ENCODE measurements around the gene CADPS2.

CADPS2 gene

GRCh38 chr7:122416336-122416735, 469.9 kb downstream of the CADPS2 start:
- TF ChIP-seq, protein P1, sequence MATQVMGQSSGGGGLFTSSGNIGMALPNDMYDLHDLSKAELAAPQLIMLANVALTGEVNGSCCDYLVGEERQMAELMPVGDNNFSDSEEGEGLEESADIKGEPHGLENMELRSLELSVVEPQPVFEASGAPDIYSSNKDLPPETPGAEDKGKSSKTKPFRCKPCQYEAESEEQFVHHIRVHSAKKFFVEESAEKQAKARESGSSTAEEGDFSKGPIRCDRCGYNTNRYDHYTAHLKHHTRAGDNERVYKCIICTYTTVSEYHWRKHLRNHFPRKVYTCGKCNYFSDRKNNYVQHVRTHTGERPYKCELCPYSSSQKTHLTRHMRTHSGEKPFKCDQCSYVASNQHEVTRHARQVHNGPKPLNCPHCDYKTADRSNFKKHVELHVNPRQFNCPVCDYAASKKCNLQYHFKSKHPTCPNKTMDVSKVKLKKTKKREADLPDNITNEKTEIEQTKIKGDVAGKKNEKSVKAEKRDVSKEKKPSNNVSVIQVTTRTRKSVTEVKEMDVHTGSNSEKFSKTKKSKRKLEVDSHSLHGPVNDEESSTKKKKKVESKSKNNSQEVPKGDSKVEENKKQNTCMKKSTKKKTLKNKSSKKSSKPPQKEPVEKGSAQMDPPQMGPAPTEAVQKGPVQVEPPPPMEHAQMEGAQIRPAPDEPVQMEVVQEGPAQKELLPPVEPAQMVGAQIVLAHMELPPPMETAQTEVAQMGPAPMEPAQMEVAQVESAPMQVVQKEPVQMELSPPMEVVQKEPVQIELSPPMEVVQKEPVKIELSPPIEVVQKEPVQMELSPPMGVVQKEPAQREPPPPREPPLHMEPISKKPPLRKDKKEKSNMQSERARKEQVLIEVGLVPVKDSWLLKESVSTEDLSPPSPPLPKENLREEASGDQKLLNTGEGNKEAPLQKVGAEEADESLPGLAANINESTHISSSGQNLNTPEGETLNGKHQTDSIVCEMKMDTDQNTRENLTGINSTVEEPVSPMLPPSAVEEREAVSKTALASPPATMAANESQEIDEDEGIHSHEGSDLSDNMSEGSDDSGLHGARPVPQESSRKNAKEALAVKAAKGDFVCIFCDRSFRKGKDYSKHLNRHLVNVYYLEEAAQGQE (IDR thresholded peaks at IDR 0.05; ENCODE audit: insufficient read depth in 1 of 2, low read depth in 2 of 2, low read length in 2 of 2), result no peak
- TF ChIP-seq SIN3A (IDR thresholded peaks at IDR 0.05; ENCODE audit: borderline replicate concordance, insufficient read depth, low read length) (no peak), FOXP2 (optimal IDR thresholded peaks at IDR 0.05; ENCODE audit: borderline replicate concordance, extremely low read depth, extremely low read length, insufficient read depth) (no peak), POLR2AphosphoS5 (IDR thresholded peaks at IDR 0.05; ENCODE audit: low read depth, low read length) (no peak), TAF1 (IDR thresholded peaks at IDR 0.05; ENCODE audit: borderline replicate concordance, insufficient read depth, low read length) (no peak)

GRCh38 chr7:122415510-122415909, 470.8 kb downstream of the CADPS2 start:
- TF ChIP-seq TAF1 (IDR thresholded peaks at IDR 0.05; ENCODE audit: borderline replicate concordance, insufficient read depth, low read length) (no peak), POLR2AphosphoS5 (IDR thresholded peaks at IDR 0.05; ENCODE audit: low read depth, low read length) (no peak), SIN3A (IDR thresholded peaks at IDR 0.05; ENCODE audit: borderline replicate concordance, insufficient read depth, low read length) (no peak), FOXP2 (optimal IDR thresholded peaks at IDR 0.05; ENCODE audit: borderline replicate concordance, extremely low read depth, extremely low read length, insufficient read depth) (no peak)
- TF ChIP-seq, protein P1 (IDR thresholded peaks at IDR 0.05; ENCODE audit: insufficient read depth in 1 of 2, low read depth in 2 of 2, low read length in 2 of 2), result no peak

GRCh38 chr7:122413339-122413738, 472.9 kb downstream of the CADPS2 start:
- TF ChIP-seq SIN3A (IDR thresholded peaks at IDR 0.05; ENCODE audit: borderline replicate concordance, insufficient read depth, low read length), result no peak
- TF ChIP-seq, protein P1 (IDR thresholded peaks at IDR 0.05; ENCODE audit: insufficient read depth in 1 of 2, low read depth in 2 of 2, low read length in 2 of 2), result no peak
- no peak for TF ChIP-seq POLR2AphosphoS5 (IDR thresholded peaks at IDR 0.05; ENCODE audit: low read depth, low read length)
- no peak for TF ChIP-seq FOXP2 (optimal IDR thresholded peaks at IDR 0.05; ENCODE audit: borderline replicate concordance, extremely low read depth, extremely low read length, insufficient read depth)
- TF ChIP-seq TAF1 (IDR thresholded peaks at IDR 0.05; ENCODE audit: borderline replicate concordance, insufficient read depth, low read length), result no peak

- TF ChIP-seq POLR2AphosphoS5 (IDR thresholded peaks at IDR 0.05; ENCODE audit: low read depth, low read length) (no peak), FOXP2 (optimal IDR thresholded peaks at IDR 0.05; ENCODE audit: borderline replicate concordance, extremely low read depth, extremely low read length, insufficient read depth) (no peak), SIN3A (IDR thresholded peaks at IDR 0.05; ENCODE audit: borderline replicate concordance, insufficient read depth, low read length) (no peak), TAF1 (IDR thresholded peaks at IDR 0.05; ENCODE audit: borderline replicate concordance, insufficient read depth, low read length) (no peak)
- TF ChIP-seq, protein P1 (IDR thresholded peaks at IDR 0.05; ENCODE audit: insufficient read depth in 1 of 2, low read depth in 2 of 2, low read length in 2 of 2), result no peak
Measured at GRCh38 chr7:122412883-122413282, 473.4 kb downstream of the CADPS2 start.

DNA sequence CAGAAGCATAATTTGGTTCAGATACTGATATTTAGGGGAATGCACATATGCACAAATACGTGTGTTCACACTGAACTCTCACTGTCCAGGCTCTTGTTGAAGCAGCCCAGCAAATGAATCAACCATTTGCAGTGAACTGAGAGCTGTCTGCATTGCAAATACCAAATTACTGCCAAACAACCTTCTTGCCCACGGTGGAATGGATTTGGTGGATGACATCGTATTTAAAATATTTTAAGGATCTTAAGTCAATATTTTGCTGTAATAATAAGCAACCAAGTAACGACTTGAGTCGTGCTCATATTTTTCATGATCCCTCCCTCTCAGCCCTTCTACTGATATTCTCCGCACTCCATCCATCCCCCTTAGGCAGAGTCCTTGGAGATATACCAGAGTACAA, 473.8 kb downstream of the CADPS2 start:
- TF ChIP-seq, protein P1 (IDR thresholded peaks at IDR 0.05; ENCODE audit: insufficient read depth in 1 of 2, low read depth in 2 of 2, low read length in 2 of 2), result no peak
- TF ChIP-seq TAF1 (IDR thresholded peaks at IDR 0.05; ENCODE audit: borderline replicate concordance, insufficient read depth, low read length) (no peak), SIN3A (IDR thresholded peaks at IDR 0.05; ENCODE audit: borderline replicate concordance, insufficient read depth, low read length) (no peak), POLR2AphosphoS5 (IDR thresholded peaks at IDR 0.05; ENCODE audit: low read depth, low read length) (no peak), FOXP2 (optimal IDR thresholded peaks at IDR 0.05; ENCODE audit: borderline replicate concordance, extremely low read depth, extremely low read length, insufficient read depth) (no peak)

Measured in PFSK-1 (cell line).